ENCODE data around the gene TMEM245.

Gene TMEM245

DNA sequence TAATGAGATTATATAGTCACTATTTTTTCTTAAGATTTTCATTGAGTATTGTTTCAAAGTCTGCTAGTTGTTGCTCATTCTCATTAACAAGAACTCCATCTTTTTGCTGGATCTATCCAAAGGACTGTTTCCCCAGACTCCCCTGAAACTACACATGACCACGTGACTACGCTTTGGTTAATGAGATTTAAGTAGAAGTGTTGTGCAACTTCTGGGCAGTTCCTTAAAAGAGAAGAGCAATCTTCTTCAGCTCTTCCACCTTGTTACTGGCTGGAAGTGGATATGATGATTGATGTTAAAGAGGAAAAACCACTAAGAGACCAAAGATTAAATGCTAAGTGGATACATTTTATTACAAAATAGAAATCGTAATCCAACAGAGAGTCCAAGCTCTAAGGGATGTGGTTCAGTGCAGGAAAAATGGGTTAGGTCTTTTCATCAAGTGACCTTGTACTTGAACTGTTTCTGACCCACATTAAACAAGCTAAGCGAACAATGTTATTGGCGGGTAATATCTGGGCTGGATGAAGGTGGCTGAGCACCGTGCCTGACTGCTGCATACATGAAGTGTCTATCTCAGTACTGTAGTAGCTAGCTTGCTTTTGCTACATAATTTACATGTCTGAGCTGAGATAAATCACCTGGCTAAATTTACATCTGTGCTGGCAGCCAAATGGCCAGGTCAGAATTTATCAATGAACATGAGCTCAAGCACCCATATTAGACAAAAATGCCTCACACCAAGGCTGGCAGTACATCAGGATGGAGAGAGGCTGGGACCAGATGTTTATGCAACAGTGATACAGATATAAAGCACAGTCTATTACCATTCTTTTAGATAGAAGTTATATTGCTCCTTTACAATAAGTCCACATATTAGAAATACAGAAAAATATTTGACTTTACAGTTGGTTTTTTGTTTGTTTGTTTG, 98.9 kb downstream of the TMEM245 start:
- Histone ChIP-seq H3K4me1 (ENCODE audit: control insufficient read depth in 1 of 2, insufficient read depth in 1 of 2, low read depth in 1 of 2, low read length in 1 of 2) (peaks cover 0 to 4% of the 10 kb centered on the region in 2 experiments), H3K36me3 (no peaks in the 10 kb centered on the region), H3K4me3 (ENCODE audit: low read depth in 1 of 2, low read length in 1 of 2) (no peak overlapping the region), H3K27me3 (no peaks in the 10 kb centered on the region), H3K27ac (no peak overlapping the region), H3K9me3 (no peaks in the 10 kb centered on the region)
- TF ChIP-seq, protein P1, sequence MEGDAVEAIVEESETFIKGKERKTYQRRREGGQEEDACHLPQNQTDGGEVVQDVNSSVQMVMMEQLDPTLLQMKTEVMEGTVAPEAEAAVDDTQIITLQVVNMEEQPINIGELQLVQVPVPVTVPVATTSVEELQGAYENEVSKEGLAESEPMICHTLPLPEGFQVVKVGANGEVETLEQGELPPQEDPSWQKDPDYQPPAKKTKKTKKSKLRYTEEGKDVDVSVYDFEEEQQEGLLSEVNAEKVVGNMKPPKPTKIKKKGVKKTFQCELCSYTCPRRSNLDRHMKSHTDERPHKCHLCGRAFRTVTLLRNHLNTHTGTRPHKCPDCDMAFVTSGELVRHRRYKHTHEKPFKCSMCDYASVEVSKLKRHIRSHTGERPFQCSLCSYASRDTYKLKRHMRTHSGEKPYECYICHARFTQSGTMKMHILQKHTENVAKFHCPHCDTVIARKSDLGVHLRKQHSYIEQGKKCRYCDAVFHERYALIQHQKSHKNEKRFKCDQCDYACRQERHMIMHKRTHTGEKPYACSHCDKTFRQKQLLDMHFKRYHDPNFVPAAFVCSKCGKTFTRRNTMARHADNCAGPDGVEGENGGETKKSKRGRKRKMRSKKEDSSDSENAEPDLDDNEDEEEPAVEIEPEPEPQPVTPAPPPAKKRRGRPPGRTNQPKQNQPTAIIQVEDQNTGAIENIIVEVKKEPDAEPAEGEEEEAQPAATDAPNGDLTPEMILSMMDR (IDR thresholded peaks at IDR 0.05), result no peak

DNA sequence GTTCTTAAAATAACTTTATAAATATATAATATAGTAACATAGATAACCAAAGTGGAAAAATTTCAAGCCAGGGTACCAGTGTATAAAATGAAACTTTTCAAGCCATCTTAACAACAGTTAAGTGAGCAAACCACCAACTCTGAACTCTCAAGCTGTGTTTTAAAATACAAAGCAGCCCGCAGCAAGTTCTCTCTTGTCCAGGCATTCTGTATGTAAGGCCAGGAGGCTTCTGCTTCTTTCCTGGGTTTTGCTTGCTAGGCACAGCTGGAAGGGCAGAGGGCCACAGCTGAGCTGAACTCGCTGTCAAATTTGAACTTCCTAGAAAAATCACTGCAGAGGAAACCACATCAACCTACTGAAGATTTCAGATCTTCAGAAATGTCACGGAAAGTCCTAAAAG, 99.6 kb downstream of the TMEM245 start:
- TF ChIP-seq, protein P1 (IDR thresholded peaks at IDR 0.05), result no peak
- peaks cover 0 to 3% of the 10 kb centered on the region in 2 experiments for H3K4me1 ChIP-seq (ENCODE audit: control insufficient read depth in 1 of 2, insufficient read depth in 1 of 2, low read depth in 1 of 2, low read length in 1 of 2)
- H3K27me3 ChIP-seq, result no peaks in the 10 kb centered on the region
- no peak overlapping the region for H3K27ac ChIP-seq
- no peaks in the 10 kb centered on the region for H3K9me3 ChIP-seq
- H3K4me3 ChIP-seq (ENCODE audit: low read depth in 1 of 2, low read length in 1 of 2), result no peak overlapping the region
- H3K36me3 ChIP-seq, result no peaks in the 10 kb centered on the region

DNA sequence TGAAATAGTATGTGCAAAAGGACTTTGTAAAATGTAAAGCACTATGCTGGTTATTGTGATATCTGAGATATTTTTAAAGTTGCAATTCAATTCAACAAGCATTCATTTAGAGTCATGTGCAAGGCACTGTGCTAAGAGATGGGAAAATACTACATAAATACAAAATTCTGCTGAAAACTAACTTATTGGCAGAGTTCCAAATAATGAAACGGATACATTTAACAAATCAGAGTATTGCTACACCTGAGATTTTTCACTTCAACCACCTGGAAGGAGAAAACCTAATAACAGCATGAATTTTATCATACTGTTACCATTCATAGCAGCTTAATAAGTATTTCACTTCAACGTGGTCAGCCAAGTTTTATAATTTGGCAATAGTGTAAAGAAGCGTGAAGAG, 100.3 kb downstream of the TMEM245 start:
- TF ChIP-seq, protein P1 (IDR thresholded peaks at IDR 0.05), result no peak
- Histone ChIP-seq H3K36me3 (no peaks in the 10 kb centered on the region), H3K27me3 (no peaks in the 10 kb centered on the region), H3K27ac (no peak overlapping the region), H3K4me1 (ENCODE audit: control insufficient read depth in 1 of 2, insufficient read depth in 1 of 2, low read depth in 1 of 2, low read length in 1 of 2) (no peaks in the 10 kb centered on the region), H3K9me3 (no peaks in the 10 kb centered on the region), H3K4me3 (ENCODE audit: low read depth in 1 of 2, low read length in 1 of 2) (no peak overlapping the region)

DNA sequence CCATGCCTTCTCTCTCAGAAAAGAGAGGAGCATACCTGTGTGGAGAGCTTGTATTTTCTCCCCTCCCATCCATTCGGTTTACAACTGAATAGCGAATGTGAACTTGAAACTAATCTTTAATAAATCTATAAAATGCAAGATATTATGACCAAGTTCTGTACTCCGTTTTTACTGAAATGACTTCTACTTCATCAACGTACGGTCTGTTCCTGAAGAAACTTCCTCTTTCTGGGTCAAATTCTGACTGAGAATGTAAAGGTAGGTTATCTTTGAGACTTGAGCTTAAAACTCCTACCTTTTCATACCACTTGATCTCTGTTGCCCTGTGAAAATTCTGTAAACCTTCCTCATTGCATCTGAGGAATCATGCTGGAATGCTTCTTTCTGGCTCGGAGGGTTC, 102.3 kb downstream of the TMEM245 start:
- no peak overlapping the region for H3K4me3 ChIP-seq (ENCODE audit: low read depth in 1 of 2, low read length in 1 of 2)
- peaks cover 4% of the 10 kb centered on the region for H3K27me3 ChIP-seq
- H3K36me3 ChIP-seq, result no peaks in the 10 kb centered on the region
- H3K4me1 ChIP-seq (ENCODE audit: control insufficient read depth in 1 of 2, insufficient read depth in 1 of 2, low read depth in 1 of 2, low read length in 1 of 2), result peaks cover 2 to 10% of the 10 kb centered on the region in 2 experiments
- TF ChIP-seq, protein P1 (IDR thresholded peaks at IDR 0.05), result no peak
- H3K27ac ChIP-seq, result no peak overlapping the region
- H3K9me3 ChIP-seq, result no peaks in the 10 kb centered on the region

DNA sequence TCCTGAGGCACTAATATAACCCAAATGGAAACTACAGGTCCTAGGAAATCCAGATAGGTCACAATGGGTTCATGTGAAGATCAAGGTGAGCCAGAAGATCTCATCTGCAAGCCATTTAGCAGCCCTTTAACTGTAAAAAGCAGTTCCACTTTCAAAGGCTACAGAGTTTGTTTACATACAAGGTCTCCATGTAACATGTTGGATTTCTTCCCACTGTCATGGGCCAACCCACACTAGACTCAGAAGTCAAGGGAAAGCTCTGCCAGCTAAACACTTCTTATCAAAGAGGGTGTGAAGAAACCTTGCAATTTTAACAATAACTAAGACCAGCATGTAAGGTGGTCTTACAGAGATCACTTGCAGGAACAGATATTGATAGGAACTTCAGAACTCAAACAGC, 102.7 kb downstream of the TMEM245 start:
- no peaks in the 10 kb centered on the region for H3K36me3 ChIP-seq
- peaks cover 7 to 14% of the 10 kb centered on the region in 2 experiments for H3K4me1 ChIP-seq (ENCODE audit: control insufficient read depth in 1 of 2, insufficient read depth in 1 of 2, low read depth in 1 of 2, low read length in 1 of 2)
- H3K9me3 ChIP-seq, result no peaks in the 10 kb centered on the region
- H3K27ac ChIP-seq, result no peak overlapping the region
- H3K4me3 ChIP-seq (ENCODE audit: low read depth in 1 of 2, low read length in 1 of 2), result no peak overlapping the region
- peaks cover 9% of the 10 kb centered on the region for H3K27me3 ChIP-seq
- TF ChIP-seq, protein P1 (IDR thresholded peaks at IDR 0.05), result no peak
